ENCODE measurements around the gene ZNRF3. TPM values are rescaled to one million over a fixed set of nuclear protein-coding genes. Genes with fewer than 3 reads are reported as not detected.

ZNRF3 gene
- polyA plus RNA-seq, 1 of the 3 experiments (the other 2 are of a cell fraction), result 4.2 TPM

DNA sequence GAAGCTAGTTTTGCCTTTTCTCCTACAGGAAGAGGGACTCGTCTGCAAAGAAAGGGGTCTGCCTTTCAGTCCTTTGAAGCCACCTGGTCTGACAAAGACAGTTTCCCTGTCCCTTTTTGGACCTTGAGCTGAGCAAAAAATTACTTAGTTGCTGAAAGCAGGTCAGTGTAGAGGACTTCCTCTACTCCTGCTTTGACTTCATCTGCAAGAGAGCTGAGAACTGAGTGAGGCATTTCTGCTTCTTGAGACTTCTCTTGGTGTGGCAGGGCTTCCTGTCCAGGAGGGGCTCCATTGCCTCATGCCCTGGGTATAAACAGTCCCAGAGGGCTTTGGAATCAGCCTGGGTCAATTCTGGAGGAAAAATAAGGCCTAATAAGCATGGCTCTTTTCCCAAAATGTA is 73.1 kb downstream of the ZNRF3 start:
- TF ChIP-seq EP300 (IDR thresholded peaks at IDR 0.05; ENCODE audit: borderline replicate concordance in 1 of 2, low read depth in 1 of 2, low read length in 1 of 2), result no peak
- TF ChIP-seq, protein P1, sequence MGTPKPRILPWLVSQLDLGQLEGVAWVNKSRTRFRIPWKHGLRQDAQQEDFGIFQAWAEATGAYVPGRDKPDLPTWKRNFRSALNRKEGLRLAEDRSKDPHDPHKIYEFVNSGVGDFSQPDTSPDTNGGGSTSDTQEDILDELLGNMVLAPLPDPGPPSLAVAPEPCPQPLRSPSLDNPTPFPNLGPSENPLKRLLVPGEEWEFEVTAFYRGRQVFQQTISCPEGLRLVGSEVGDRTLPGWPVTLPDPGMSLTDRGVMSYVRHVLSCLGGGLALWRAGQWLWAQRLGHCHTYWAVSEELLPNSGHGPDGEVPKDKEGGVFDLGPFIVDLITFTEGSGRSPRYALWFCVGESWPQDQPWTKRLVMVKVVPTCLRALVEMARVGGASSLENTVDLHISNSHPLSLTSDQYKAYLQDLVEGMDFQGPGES (IDR thresholded peaks at IDR 0.05; ENCODE audit: low read depth, low read length), result no peak
- no peak for TF ChIP-seq FOSL2 (IDR thresholded peaks at IDR 0.05; ENCODE audit: borderline replicate concordance, low read depth)
- TF ChIP-seq GATA2 (CRISPR knock-in tag; IDR thresholded peaks at IDR 0.05), result no peak
- TF ChIP-seq CHD2 (IDR thresholded peaks at IDR 0.05; ENCODE audit: low read length, partially characterized antibody), result no peak
- TF ChIP-seq JUND (IDR thresholded peaks at IDR 0.05), result no peak
- no peak for TF ChIP-seq FOXJ3 (CRISPR knock-in tag; IDR thresholded peaks at IDR 0.05)
- TF ChIP-seq RXRA (IDR thresholded peaks at IDR 0.05; ENCODE audit: borderline replicate concordance, low read depth), result no peak
- no peak for TF ChIP-seq SIN3A (IDR thresholded peaks at IDR 0.05; ENCODE audit: borderline replicate concordance, low read depth, low read length)
- POLR2A ChIA-PET, result no interaction called here
- Histone ChIP-seq H3K27ac (ENCODE audit: low read depth in 2 of 2, low read length in 1 of 2) (no peak overlapping the region), H3K79me2 (ENCODE audit: insufficient read depth) (peaks cover 20% of the 10 kb centered on the region), H3K4me3 (ENCODE audit: low read depth in 2 of 2, low read length in 1 of 2) (no peak overlapping the region), H4K20me1 (ENCODE audit: insufficient read depth) (peaks cover 20% of the 10 kb centered on the region), H3K36me3 (replicated peaks in 1 of 2; ENCODE audit: control insufficient read depth in 1 of 2, insufficient read depth in 2 of 2, low read length in 1 of 2) (no peaks in the 10 kb centered on the region), H3K27me3 (ENCODE audit: insufficient read depth) (no peaks in the 10 kb centered on the region), H2AFZ (ENCODE audit: low read depth) (no peak overlapping the region), H3K9me2 (no peaks in the 10 kb centered on the region), H3F3A (replicated peaks; ENCODE audit: insufficient read depth) (no peaks in the 10 kb centered on the region), H3K9me3 (no peaks in the 10 kb centered on the region), H3K9ac (no peak overlapping the region), H3K4me2 (no peak overlapping the region), H3K4me1 (ENCODE audit: control insufficient read depth in 1 of 2, insufficient read depth in 2 of 2, low read depth in 1 of 2, low read length in 1 of 2) (peaks cover 0 to 16% of the 10 kb centered on the region in 2 experiments; a peak in 3 of 4 replicates)
- DNase-seq, result no peak
- CTCF ChIA-PET, result interaction anchor here (0.7 kb wide), 1 partner anchor 49 kb away, joined by 3 read pairs; no protein-coding TSS in a partner anchor
- WGBS (ENCODE audit: low lambda C conversion rate), result 93% methylated on average over 1 of the region's 1 CpG

DNA sequence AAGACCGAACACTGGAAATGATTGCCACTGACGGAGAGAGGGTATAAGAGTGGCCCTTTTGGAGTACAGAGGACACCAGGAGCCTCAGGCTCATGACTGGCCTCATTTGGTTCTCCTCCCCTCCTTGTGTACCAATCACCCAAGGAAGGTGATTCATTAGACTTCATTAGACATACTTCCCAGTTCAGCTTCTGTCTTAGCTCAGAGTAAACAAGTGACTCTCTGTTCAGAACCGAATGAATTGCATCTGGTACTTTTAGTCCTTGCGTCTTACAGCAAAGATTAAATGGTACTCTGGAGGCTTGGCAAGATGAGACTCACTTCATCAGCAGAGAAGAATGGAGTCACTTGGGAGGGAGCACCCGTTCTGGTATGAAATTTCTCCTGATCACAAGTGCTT is 75.2 kb downstream of the ZNRF3 start:
- H3K4me3 ChIP-seq (ENCODE audit: low read depth in 2 of 2, low read length in 1 of 2), result no peak overlapping the region
- no peaks in the 10 kb centered on the region for H3K27me3 ChIP-seq (ENCODE audit: insufficient read depth)
- no peak overlapping the region for H3K4me2 ChIP-seq
- H3F3A ChIP-seq (replicated peaks; ENCODE audit: insufficient read depth), result no peaks in the 10 kb centered on the region
- CTCF ChIA-PET, result interaction anchor here (1.5 kb wide), 1 partner anchor 83 kb away, joined by 4 read pairs; no protein-coding TSS in a partner anchor
- H3K36me3 ChIP-seq (replicated peaks in 1 of 2; ENCODE audit: control insufficient read depth in 1 of 2, insufficient read depth in 2 of 2, low read length in 1 of 2), result no peaks in the 10 kb centered on the region
- POLR2A ChIA-PET, result no interaction called here
- H2AFZ ChIP-seq (ENCODE audit: low read depth), result no peak overlapping the region
- no peak overlapping the region for H3K9ac ChIP-seq
- WGBS (ENCODE audit: low lambda C conversion rate), result 96% methylated on average over 5 of the region's 5 CpGs
- H3K9me2 ChIP-seq, result no peaks in the 10 kb centered on the region
- H3K4me1 ChIP-seq (ENCODE audit: control insufficient read depth in 1 of 2, insufficient read depth in 2 of 2, low read depth in 1 of 2, low read length in 1 of 2), result peaks cover 0 to 4% of the 10 kb centered on the region in 2 experiments; a peak in 2 of 4 replicates
- no peak overlapping the region for H3K27ac ChIP-seq (ENCODE audit: low read depth in 2 of 2, low read length in 1 of 2)
- H3K9me3 ChIP-seq, result no peaks in the 10 kb centered on the region
- peaks cover 20% of the 10 kb centered on the region for H3K79me2 ChIP-seq (ENCODE audit: insufficient read depth)
- H4K20me1 ChIP-seq (ENCODE audit: insufficient read depth), result peaks cover 9% of the 10 kb centered on the region; the same call in 1 of the 2 replicates
- no peak for DNase-seq
- TF ChIP-seq GABPA (IDR thresholded peaks at IDR 0.05; ENCODE audit: low read depth) (no peak), MEF2A (IDR thresholded peaks at IDR 0.05; ENCODE audit: borderline replicate concordance, low read depth) (no peak), RFX5 (IDR thresholded peaks at IDR 0.05; ENCODE audit: low read length) (no peak), GATA2 (CRISPR knock-in tag; IDR thresholded peaks at IDR 0.05) (no peak), FOXJ3 (CRISPR knock-in tag; IDR thresholded peaks at IDR 0.05) (no peak), CHD2 (IDR thresholded peaks at IDR 0.05; ENCODE audit: low read length, partially characterized antibody) (no peak), SIN3A (IDR thresholded peaks at IDR 0.05; ENCODE audit: borderline replicate concordance, low read depth, low read length) (no peak), ELF1 (IDR thresholded peaks at IDR 0.05) (no peak), EP300 (IDR thresholded peaks at IDR 0.05; ENCODE audit: borderline replicate concordance in 1 of 2, low read depth in 1 of 2, low read length in 1 of 2) (no peak), EZH2phosphoT487 (IDR thresholded peaks at IDR 0.05; ENCODE audit: borderline replicate concordance, low read depth) (no peak)
- TF ChIP-seq, protein P2, sequence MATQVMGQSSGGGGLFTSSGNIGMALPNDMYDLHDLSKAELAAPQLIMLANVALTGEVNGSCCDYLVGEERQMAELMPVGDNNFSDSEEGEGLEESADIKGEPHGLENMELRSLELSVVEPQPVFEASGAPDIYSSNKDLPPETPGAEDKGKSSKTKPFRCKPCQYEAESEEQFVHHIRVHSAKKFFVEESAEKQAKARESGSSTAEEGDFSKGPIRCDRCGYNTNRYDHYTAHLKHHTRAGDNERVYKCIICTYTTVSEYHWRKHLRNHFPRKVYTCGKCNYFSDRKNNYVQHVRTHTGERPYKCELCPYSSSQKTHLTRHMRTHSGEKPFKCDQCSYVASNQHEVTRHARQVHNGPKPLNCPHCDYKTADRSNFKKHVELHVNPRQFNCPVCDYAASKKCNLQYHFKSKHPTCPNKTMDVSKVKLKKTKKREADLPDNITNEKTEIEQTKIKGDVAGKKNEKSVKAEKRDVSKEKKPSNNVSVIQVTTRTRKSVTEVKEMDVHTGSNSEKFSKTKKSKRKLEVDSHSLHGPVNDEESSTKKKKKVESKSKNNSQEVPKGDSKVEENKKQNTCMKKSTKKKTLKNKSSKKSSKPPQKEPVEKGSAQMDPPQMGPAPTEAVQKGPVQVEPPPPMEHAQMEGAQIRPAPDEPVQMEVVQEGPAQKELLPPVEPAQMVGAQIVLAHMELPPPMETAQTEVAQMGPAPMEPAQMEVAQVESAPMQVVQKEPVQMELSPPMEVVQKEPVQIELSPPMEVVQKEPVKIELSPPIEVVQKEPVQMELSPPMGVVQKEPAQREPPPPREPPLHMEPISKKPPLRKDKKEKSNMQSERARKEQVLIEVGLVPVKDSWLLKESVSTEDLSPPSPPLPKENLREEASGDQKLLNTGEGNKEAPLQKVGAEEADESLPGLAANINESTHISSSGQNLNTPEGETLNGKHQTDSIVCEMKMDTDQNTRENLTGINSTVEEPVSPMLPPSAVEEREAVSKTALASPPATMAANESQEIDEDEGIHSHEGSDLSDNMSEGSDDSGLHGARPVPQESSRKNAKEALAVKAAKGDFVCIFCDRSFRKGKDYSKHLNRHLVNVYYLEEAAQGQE (IDR thresholded peaks at IDR 0.05; ENCODE audit: low read depth, low read length), result no peak
- TF ChIP-seq, protein P3, sequence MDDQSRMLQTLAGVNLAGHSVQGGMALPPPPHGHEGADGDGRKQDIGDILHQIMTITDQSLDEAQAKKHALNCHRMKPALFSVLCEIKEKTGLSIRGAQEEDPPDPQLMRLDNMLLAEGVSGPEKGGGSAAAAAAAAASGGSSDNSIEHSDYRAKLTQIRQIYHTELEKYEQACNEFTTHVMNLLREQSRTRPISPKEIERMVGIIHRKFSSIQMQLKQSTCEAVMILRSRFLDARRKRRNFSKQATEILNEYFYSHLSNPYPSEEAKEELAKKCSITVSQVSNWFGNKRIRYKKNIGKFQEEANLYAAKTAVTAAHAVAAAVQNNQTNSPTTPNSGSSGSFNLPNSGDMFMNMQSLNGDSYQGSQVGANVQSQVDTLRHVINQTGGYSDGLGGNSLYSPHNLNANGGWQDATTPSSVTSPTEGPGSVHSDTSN (IDR thresholded peaks at IDR 0.05), result no peak
- TF ChIP-seq, protein P4, sequence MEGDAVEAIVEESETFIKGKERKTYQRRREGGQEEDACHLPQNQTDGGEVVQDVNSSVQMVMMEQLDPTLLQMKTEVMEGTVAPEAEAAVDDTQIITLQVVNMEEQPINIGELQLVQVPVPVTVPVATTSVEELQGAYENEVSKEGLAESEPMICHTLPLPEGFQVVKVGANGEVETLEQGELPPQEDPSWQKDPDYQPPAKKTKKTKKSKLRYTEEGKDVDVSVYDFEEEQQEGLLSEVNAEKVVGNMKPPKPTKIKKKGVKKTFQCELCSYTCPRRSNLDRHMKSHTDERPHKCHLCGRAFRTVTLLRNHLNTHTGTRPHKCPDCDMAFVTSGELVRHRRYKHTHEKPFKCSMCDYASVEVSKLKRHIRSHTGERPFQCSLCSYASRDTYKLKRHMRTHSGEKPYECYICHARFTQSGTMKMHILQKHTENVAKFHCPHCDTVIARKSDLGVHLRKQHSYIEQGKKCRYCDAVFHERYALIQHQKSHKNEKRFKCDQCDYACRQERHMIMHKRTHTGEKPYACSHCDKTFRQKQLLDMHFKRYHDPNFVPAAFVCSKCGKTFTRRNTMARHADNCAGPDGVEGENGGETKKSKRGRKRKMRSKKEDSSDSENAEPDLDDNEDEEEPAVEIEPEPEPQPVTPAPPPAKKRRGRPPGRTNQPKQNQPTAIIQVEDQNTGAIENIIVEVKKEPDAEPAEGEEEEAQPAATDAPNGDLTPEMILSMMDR (IDR thresholded peaks at IDR 0.05), result no peak

All from SK-N-SH (cell line).